ENCODE data around the gene ERVFRD-1. TPM values are rescaled to one million over a fixed set of nuclear protein-coding genes. Genes with fewer than 3 reads are reported as not detected.

ERVFRD-1 gene
- total RNA-seq, 2 donors from 2014 or later = not detected

GRCh38 chr6:11101417-11101816 lies 10.1 kb downstream of the ERVFRD-1 start:
- no peak for TF ChIP-seq CTCF (conservative IDR thresholded peaks at IDR 0.05)
- Mint-ChIP-seq H3K27me3 (ENCODE audit: insufficient read depth) (no peaks in the 10 kb centered on the region), H3K4me3 (no peak overlapping the region), H3K27ac (no peak overlapping the region), H3K36me3 (ENCODE audit: low read depth) (peaks cover 22% of the 10 kb centered on the region), H3K4me1 (peaks cover 12% of the 10 kb centered on the region), H3K9me3 (peaks cover 8% of the 10 kb centered on the region)
- Histone ChIP-seq H3K27ac (ENCODE audit: low read depth, low read length) (no peak overlapping the region), H3K9ac (ENCODE audit: extremely low read depth, low read length, poor library complexity, severe bottlenecking) (no peak overlapping the region), H3K4me1 (ENCODE audit: control insufficient read depth, insufficient read depth, low read length) (no peaks in the 10 kb centered on the region), H3K36me3 (ENCODE audit: control insufficient read depth, insufficient read depth, low read length) (peaks cover 14% of the 10 kb centered on the region), H3K9me3 (ENCODE audit: control insufficient read depth, low read length) (peaks cover 19% of the 10 kb centered on the region), H3K27me3 (ENCODE audit: control insufficient read depth, insufficient read depth, low read length, poor library complexity, severe bottlenecking) (no peaks in the 10 kb centered on the region), H3K4me3 (ENCODE audit: low read length) (no peak overlapping the region)
- WGBS, 2 experiments (ENCODE audit: insufficient coverage in 1 of 2, insufficient read length in 1 of 2) = 92 to 93% methylated on average over 3 to 5 of the region's 5 CpGs
- DNase-seq = no peak

GRCh38 chr6:11098004-11098403 lies 13.5 kb downstream of the ERVFRD-1 start:
- Histone ChIP-seq H3K9me3 (ENCODE audit: control insufficient read depth, low read length) (peaks cover 19% of the 10 kb centered on the region), H3K27ac (ENCODE audit: low read depth, low read length) (no peak overlapping the region), H3K4me3 (ENCODE audit: low read length) (no peak overlapping the region), H3K27me3 (ENCODE audit: control insufficient read depth, insufficient read depth, low read length, poor library complexity, severe bottlenecking) (no peaks in the 10 kb centered on the region), H3K4me1 (ENCODE audit: control insufficient read depth, insufficient read depth, low read length) (no peaks in the 10 kb centered on the region), H3K36me3 (ENCODE audit: control insufficient read depth, insufficient read depth, low read length) (peaks cover 14% of the 10 kb centered on the region), H3K9ac (ENCODE audit: extremely low read depth, low read length, poor library complexity, severe bottlenecking) (no peak overlapping the region)
- 86 to 88% methylated on average over 1 of the region's 1 CpG for WGBS, 2 experiments (ENCODE audit: insufficient coverage in 1 of 2, insufficient read length in 1 of 2)
- Mint-ChIP-seq H3K27ac (no peak overlapping the region), H3K4me1 (peaks cover 26% of the 10 kb centered on the region), H3K9me3 (peaks cover 8% of the 10 kb centered on the region), H3K27me3 (ENCODE audit: insufficient read depth) (no peaks in the 10 kb centered on the region), H3K36me3 (ENCODE audit: low read depth) (peaks cover 24% of the 10 kb centered on the region), H3K4me3 (no peak overlapping the region)
- no peak for DNase-seq
- no peak for TF ChIP-seq CTCF (conservative IDR thresholded peaks at IDR 0.05)

GRCh38 chr6:11097476-11097875 lies 14.0 kb downstream of the ERVFRD-1 start:
- no peak overlapping the region for H3K4me3 ChIP-seq (ENCODE audit: low read length)
- no peaks in the 10 kb centered on the region for H3K27me3 ChIP-seq (ENCODE audit: control insufficient read depth, insufficient read depth, low read length, poor library complexity, severe bottlenecking)
- peaks cover 14% of the 10 kb centered on the region for H3K36me3 ChIP-seq (ENCODE audit: control insufficient read depth, insufficient read depth, low read length)
- no peak overlapping the region for H3K27ac Mint-ChIP-seq
- no peak overlapping the region for H3K4me3 Mint-ChIP-seq
- no peak overlapping the region for H3K27ac ChIP-seq (ENCODE audit: low read depth, low read length)
- WGBS, 2 experiments (ENCODE audit: insufficient coverage in 1 of 2, insufficient read length in 1 of 2) = 88 to 91% methylated on average over 7 to 8 of the region's 8 CpGs
- no peak for TF ChIP-seq CTCF (conservative IDR thresholded peaks at IDR 0.05)
- DNase-seq = no peak
- H3K9me3 ChIP-seq (ENCODE audit: control insufficient read depth, low read length) = peaks cover 19% of the 10 kb centered on the region
- peaks cover 29% of the 10 kb centered on the region for H3K4me1 Mint-ChIP-seq
- H3K27me3 Mint-ChIP-seq (ENCODE audit: insufficient read depth) = no peaks in the 10 kb centered on the region
- H3K9me3 Mint-ChIP-seq = peaks cover 8% of the 10 kb centered on the region
- H3K4me1 ChIP-seq (ENCODE audit: control insufficient read depth, insufficient read depth, low read length) = no peaks in the 10 kb centered on the region
- peaks cover 23% of the 10 kb centered on the region for H3K36me3 Mint-ChIP-seq (ENCODE audit: low read depth)
- no peak overlapping the region for H3K9ac ChIP-seq (ENCODE audit: extremely low read depth, low read length, poor library complexity, severe bottlenecking)
